Mesothelial cell of epicardium (in vitro differentiated cells): Measurements from ENCODE around the gene TNFRSF1B. TPM values are rescaled to one million over a fixed set of nuclear protein-coding genes. Genes with fewer than 3 reads are reported as not detected.

Experiments
- DNase-seq, 2 experiments: peaks; one replicate each; pipeline ENCODE4 v3.0.0; 2021; ENCODE audit warnings: low spot score in 2 of 2; ENCODE audit not compliant: unreplicated experiment in 2 of 2
- H3K27ac Mint-ChIP-seq: 2 replicates; pipeline ENCODE4 v1.8.0; 2021; ENCODE audit warnings: mixed read lengths
- H3K27me3 Mint-ChIP-seq: 2 replicates; pipeline ENCODE4 v1.8.0; 2021; ENCODE audit warnings: low read depth, mixed read lengths
- H3K36me3 Mint-ChIP-seq: 2 replicates; pipeline ENCODE4 v1.8.0; 2021; ENCODE audit warnings: mixed read lengths
- H3K4me1 Mint-ChIP-seq: 2 replicates; pipeline ENCODE4 v1.8.0; 2021; ENCODE audit warnings: mixed read lengths
- H3K4me3 Mint-ChIP-seq: 2 replicates; pipeline ENCODE4 v1.8.0; 2021; ENCODE audit warnings: mild to moderate bottlenecking, moderate library complexity, mixed read lengths
- H3K9me3 Mint-ChIP-seq: 2 replicates; pipeline ENCODE4 v1.8.0; 2021; ENCODE audit warnings: mixed read lengths
- CTCF ChIP-seq: fragments of 200-600 bp; sonication (generic); IDR thresholded peaks from one replicate; pipeline ENCODE4 v1.5.0; 2021; ENCODE audit warnings: antibody characterized with exemption; ENCODE audit not compliant: unreplicated experiment
- total RNA-seq: library from RNA; stranded (reverse); gene quantifications from 3 replicates; pipeline ENCODE4 v1.2.1, GENCODE V29; 2021

Gene TNFRSF1B
- total RNA-seq, 1 donor from 2014 or later = 2.9 TPM

DNA sequence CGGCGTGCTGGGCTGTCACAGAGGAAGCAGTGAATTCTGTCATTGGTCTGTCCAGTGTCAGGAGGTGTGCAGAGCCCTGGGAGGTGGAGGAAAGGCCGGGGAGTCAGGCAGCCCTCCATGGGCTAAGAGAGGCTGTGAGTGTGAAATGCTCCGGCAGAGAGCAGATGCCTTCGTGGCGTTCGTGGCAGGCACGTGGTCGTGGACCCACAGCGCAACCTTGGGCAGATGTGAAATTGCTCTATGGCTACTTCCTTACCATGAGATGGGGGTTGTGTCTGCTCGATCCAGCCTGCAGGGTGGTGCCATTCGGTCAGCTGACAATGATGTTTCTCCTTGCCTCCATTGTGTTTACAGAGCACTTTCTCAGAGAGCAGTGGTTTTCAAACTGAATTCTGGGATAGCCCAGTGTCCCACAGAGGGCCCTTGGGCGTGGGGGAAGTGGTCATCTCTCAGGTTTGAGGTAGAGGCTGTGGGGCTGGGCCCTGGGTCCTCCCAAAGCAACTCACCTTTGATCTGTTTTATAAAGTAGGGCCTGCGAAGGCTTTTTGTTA, 27.9 kb downstream of the TNFRSF1B start:
- DNase-seq = no peak
- no peak for TF ChIP-seq CTCF
- no peak overlapping the region for H3K27ac Mint-ChIP-seq
- H3K9me3 Mint-ChIP-seq = no peaks in the 10 kb centered on the region
- peaks cover 2% of the 10 kb centered on the region for H3K4me1 Mint-ChIP-seq
- no peaks in the 10 kb centered on the region for H3K36me3 Mint-ChIP-seq
- peaks cover 11% of the 10 kb centered on the region for H3K27me3 Mint-ChIP-seq
- no peak overlapping the region for H3K4me3 Mint-ChIP-seq

DNA sequence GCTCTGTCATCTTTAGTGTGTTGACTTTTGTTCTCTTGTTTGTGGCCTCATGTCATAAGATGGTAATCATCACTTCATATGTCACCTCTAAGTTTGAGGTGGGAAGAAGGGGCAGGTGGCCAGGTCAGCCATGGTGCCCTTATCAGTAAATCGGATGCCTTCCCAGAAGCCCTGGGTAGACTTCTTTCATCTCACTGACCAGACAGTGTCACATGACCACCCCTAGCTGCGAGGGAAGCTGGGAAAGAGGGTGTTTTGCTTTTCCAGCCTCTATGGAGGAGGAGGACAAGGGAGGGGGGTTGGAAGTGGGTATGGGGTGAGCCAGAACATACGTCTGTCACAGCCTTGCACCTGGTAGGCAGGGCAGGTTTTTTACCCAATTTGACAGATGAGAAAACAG, 28.6 kb downstream of the TNFRSF1B start:
- no peak for TF ChIP-seq CTCF
- no peak for DNase-seq
- Mint-ChIP-seq H3K27me3 (peaks cover 11% of the 10 kb centered on the region), H3K36me3 (no peaks in the 10 kb centered on the region), H3K4me3 (no peak overlapping the region), H3K9me3 (no peaks in the 10 kb centered on the region), H3K27ac (no peak overlapping the region), H3K4me1 (peaks cover 2% of the 10 kb centered on the region)

- Mint-ChIP-seq H3K9me3 (no peaks in the 10 kb centered on the region), H3K4me1 (peaks cover 2% of the 10 kb centered on the region), H3K4me3 (no peak overlapping the region), H3K27ac (no peak overlapping the region), H3K27me3 (peaks cover 1% of the 10 kb centered on the region), H3K36me3 (no peaks in the 10 kb centered on the region)
- no peak for TF ChIP-seq CTCF
- DNase-seq = no peak
Measured at GRCh38 chr1:12196641-12197482, 30.1 kb downstream of the TNFRSF1B start.

DNA sequence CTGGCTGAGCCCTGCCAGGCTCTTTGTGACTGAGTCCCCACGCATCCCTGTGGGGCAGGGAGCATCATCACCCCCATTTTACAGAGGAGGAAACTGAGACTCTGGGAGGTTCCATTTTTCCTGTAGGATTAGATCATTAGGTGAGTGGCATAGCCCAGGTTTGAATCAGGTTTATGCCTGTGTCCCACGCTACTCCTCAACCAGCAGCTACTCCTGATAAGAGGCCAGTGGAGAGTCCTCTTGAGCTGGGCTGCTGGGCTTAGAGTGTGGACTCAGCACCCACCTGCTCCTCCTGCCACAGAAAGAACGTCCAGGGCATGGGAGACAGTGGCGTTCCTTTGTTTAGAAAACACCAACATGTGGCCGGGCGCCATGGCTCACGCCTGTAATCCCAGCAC, 30.7 kb downstream of the TNFRSF1B start:
- Mint-ChIP-seq H3K36me3 (no peaks in the 10 kb centered on the region), H3K27me3 (no peaks in the 10 kb centered on the region), H3K9me3 (no peaks in the 10 kb centered on the region), H3K4me1 (peaks cover 2% of the 10 kb centered on the region), H3K4me3 (no peak overlapping the region), H3K27ac (no peak overlapping the region)
- DNase-seq = no peak
- TF ChIP-seq CTCF = no peak

GRCh38 chr1:12200208-12200607, 33.4 kb downstream of the TNFRSF1B start:
- peaks cover 2% of the 10 kb centered on the region for H3K4me1 Mint-ChIP-seq
- no peaks in the 10 kb centered on the region for H3K27me3 Mint-ChIP-seq
- H3K36me3 Mint-ChIP-seq = no peaks in the 10 kb centered on the region
- TF ChIP-seq CTCF = no peak
- no peak overlapping the region for H3K27ac Mint-ChIP-seq
- no peak overlapping the region for H3K4me3 Mint-ChIP-seq
- H3K9me3 Mint-ChIP-seq = no peaks in the 10 kb centered on the region
- DNase-seq = no peak
